ENCODE results near the gene BTBD17.

- TF ChIP-seq SMC3 (IDR thresholded peaks at IDR 0.05; ENCODE audit: low read depth, low read length) (no peak), USF2 (IDR thresholded peaks at IDR 0.05; ENCODE audit: borderline replicate concordance, low read depth, low read length) (no peak), CTCF (IDR thresholded peaks at IDR 0.05) (no peak), POLR2AphosphoS5 (IDR thresholded peaks at IDR 0.05; ENCODE audit: low read depth, low read length) (no peak), EP300 (IDR thresholded peaks at IDR 0.05; ENCODE audit: borderline replicate concordance in 1 of 2, low read depth in 1 of 2, low read length in 1 of 2) (no peak), REST (IDR thresholded peaks at IDR 0.05; ENCODE audit: low read depth, low read length) (no peak)
Observed at GRCh38 chr17:74386386-74386785, 24.7 kb upstream of the BTBD17 start.
